Suprapubic skin (tissue), 4 donors: Measurements from ENCODE around the gene ANKRD13A. TPM values are rescaled to one million over a fixed set of nuclear protein-coding genes. Genes with fewer than 3 reads are reported as not detected.
"Not testable (repeated sequence)": the region's sequence is repeated elsewhere in the genome, so short reads cannot be mapped to it uniquely, and the experiment has no call there.

Source experiments
- DNase-seq, 2 donors: peaks; one replicate each; pipeline ENCODE4 v3.0.0-alpha.2; 2019; ENCODE audit warnings: low spot score in 2 of 2
- H3K27ac ChIP-seq: fragments of 200-600 bp; sonication (generic); one replicate; pipeline ENCODE4 v1.5.1; 2019
- H3K27me3 ChIP-seq: fragments of 200-600 bp; sonication (generic); one replicate; pipeline ENCODE4 v1.5.1; 2019
- H3K36me3 ChIP-seq: fragments of 200-600 bp; sonication (generic); one replicate; pipeline ENCODE4 v1.5.1; 2019
- H3K4me1 ChIP-seq: fragments of 200-600 bp; sonication (generic); one replicate; pipeline ENCODE4 v1.5.1; 2019
- H3K4me3 ChIP-seq: fragments of 200-600 bp; sonication (generic); one replicate; pipeline ENCODE4 v1.5.1; 2019; ENCODE audit warnings: mild to moderate bottlenecking
- H3K9me3 ChIP-seq: fragments of 200-600 bp; sonication (generic); one replicate; pipeline ENCODE4 v1.5.1; 2019
- EP300 ChIP-seq: sonication (generic); formaldehyde crosslinking; IDR thresholded peaks from one replicate; pipeline ENCODE4 v1.6.1; 2017; ENCODE audit warnings: antibody characterized with exemption
- POLR2A ChIP-seq, 2 donors: fragments of 450-650 bp; IDR thresholded peaks; one replicate each; pipeline ENCODE4 v1.6.1; 2017; ENCODE audit warnings: antibody characterized with exemption in 2 of 2, mild to moderate bottlenecking in 2 of 2, moderate library complexity in 2 of 2
- POLR2AphosphoS5 ChIP-seq, 3 donors: sonication (generic); formaldehyde crosslinking; IDR thresholded peaks; one replicate each; pipeline ENCODE4 v1.6.1; 2017; ENCODE audit warnings: antibody characterized with exemption in 3 of 3
- WGBS: methylation state at CpG from one replicate; pipeline ENCODE4 v1.1.5; 2018; 5-methylcytosine and 5-hydroxymethylcytosine counted together
- total RNA-seq, 4 donors: library from RNA; depleted of rRNA; stranded (reverse); fragments of >200 nt; gene quantifications; one replicate each; pipeline ENCODE4 v1.1.0, GENCODE V29; 2016
- TF ChIP-seq, protein P1 (sequence below), 2 donors: fragments of 200-600 bp in 1 of 2; fragments of 450-650 bp in 1 of 2; sonication (generic) in 1 of 2; IDR thresholded peaks; one replicate each; pipeline ENCODE4 v1.5.1; 2016 to 2019; ENCODE audit warnings: antibody characterized with exemption in 2 of 2, mild to moderate bottlenecking in 1 of 2, moderate library complexity in 1 of 2

The ANKRD13A gene
- total RNA-seq, 4 donors from 2014 or later = 104 to 161 (median 114) TPM

- DNase-seq = no peak
- TF ChIP-seq POLR2AphosphoS5 (IDR thresholded peaks at IDR 0.05) (no peak), POLR2A (IDR thresholded peaks at IDR 0.05) (no peak), EP300 (no peak)
- TF ChIP-seq, protein P1, sequence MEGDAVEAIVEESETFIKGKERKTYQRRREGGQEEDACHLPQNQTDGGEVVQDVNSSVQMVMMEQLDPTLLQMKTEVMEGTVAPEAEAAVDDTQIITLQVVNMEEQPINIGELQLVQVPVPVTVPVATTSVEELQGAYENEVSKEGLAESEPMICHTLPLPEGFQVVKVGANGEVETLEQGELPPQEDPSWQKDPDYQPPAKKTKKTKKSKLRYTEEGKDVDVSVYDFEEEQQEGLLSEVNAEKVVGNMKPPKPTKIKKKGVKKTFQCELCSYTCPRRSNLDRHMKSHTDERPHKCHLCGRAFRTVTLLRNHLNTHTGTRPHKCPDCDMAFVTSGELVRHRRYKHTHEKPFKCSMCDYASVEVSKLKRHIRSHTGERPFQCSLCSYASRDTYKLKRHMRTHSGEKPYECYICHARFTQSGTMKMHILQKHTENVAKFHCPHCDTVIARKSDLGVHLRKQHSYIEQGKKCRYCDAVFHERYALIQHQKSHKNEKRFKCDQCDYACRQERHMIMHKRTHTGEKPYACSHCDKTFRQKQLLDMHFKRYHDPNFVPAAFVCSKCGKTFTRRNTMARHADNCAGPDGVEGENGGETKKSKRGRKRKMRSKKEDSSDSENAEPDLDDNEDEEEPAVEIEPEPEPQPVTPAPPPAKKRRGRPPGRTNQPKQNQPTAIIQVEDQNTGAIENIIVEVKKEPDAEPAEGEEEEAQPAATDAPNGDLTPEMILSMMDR (IDR thresholded peaks at IDR 0.05) = no peak
- WGBS = 90% methylated on average over 2 of the region's 2 CpGs
These were observed 60.4 kb downstream of the ANKRD13A start for GRCh38 chr12:110059651-110060000.

GRCh38 chr12:110062241-110062640, 63.0 kb downstream of the ANKRD13A start:
- H3K27ac ChIP-seq = no peak overlapping the region
- H3K4me1 ChIP-seq = no peaks in the 10 kb centered on the region
- TF ChIP-seq POLR2AphosphoS5 (IDR thresholded peaks at IDR 0.05) = no peak
- WGBS = 96% methylated on average over 2 of the region's 2 CpGs
- no peak overlapping the region for H3K4me3 ChIP-seq
- H3K9me3 ChIP-seq = no peaks in the 10 kb centered on the region
- no peaks in the 10 kb centered on the region for H3K36me3 ChIP-seq
- H3K27me3 ChIP-seq = no peaks in the 10 kb centered on the region
- no peak for DNase-seq

More at GRCh38 chr12:110059651-110060000, 60.4 kb downstream of the ANKRD13A start:
- no peaks in the 10 kb centered on the region for H3K27me3 ChIP-seq
- no peaks in the 10 kb centered on the region for H3K9me3 ChIP-seq
- no peaks in the 10 kb centered on the region for H3K36me3 ChIP-seq
- no peak overlapping the region for H3K27ac ChIP-seq
- no peak overlapping the region for H3K4me3 ChIP-seq
- H3K4me1 ChIP-seq = no peaks in the 10 kb centered on the region

- Histone ChIP-seq H3K4me3 (no peak overlapping the region), H3K9me3 (no peaks in the 10 kb centered on the region), H3K27ac (no peak overlapping the region), H3K4me1 (no peaks in the 10 kb centered on the region), H3K36me3 (no peaks in the 10 kb centered on the region), H3K27me3 (no peaks in the 10 kb centered on the region)
- DNase-seq = no peak
- 89% methylated on average over 2 of the region's 2 CpGs for WGBS
- TF ChIP-seq EP300 (no peak), POLR2A (IDR thresholded peaks at IDR 0.05) (no peak), POLR2AphosphoS5 (IDR thresholded peaks at IDR 0.05) (no peak)
- TF ChIP-seq, protein P1 (IDR thresholded peaks at IDR 0.05) = no peak
These were observed 66.3 kb downstream of the ANKRD13A start for GRCh38 chr12:110065540-110065939.

DNA sequence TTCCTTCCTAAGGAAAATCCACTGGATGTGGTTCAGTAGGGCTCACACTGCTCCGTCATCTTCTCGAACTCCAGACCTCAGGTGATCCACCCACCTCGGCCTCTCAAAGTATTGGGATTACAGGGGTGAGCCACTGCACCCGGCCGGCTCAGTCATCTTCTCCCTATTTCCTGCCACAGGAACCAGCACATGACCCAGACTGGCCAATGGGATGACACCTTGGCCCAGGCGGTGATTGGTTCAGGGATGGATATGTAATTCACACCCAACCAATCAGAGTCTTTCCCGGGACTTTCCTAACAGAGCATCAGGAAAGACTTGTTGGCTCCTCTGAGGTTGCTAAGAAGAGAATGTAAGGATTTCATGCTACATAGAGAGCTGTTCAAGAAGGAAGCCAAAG, 68.3 kb downstream of the ANKRD13A start:
- Histone ChIP-seq H3K27me3 (no peaks in the 10 kb centered on the region), H3K27ac (no peak overlapping the region), H3K4me3 (no peak overlapping the region), H3K9me3 (no peaks in the 10 kb centered on the region), H3K36me3 (no peaks in the 10 kb centered on the region), H3K4me1 (peaks cover 2% of the 10 kb centered on the region)
- no peak for DNase-seq
- TF ChIP-seq POLR2A (IDR thresholded peaks at IDR 0.05) (no peak), EP300 (no peak)
- TF ChIP-seq, protein P1 (IDR thresholded peaks at IDR 0.05) = no peak
- 95% methylated on average over 7 of the region's 7 CpGs for WGBS

DNA sequence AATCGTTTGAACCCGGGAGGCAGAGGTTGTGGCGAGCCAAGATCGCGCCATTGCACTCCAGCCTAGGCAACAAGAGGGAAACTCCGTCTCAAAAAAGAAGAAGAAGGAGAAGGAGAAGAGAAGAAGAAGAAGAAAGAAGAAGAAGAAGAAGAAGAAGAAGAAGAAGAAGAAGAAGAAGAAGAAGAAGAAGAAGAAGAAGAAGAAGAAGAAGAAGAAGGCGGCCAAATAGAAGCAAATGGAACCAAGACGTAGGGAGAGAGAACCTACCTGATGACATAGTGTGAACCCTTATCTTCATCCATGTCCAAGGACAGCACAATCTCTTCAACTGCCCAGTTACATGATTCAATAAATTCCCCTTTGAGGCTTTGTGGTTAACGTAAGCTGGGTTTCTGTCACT, 68.9 kb downstream of the ANKRD13A start:
- DNase-seq, H3K27me3 ChIP-seq, H3K4me1 ChIP-seq, H3K4me3 ChIP-seq, H3K27ac ChIP-seq, H3K36me3 ChIP-seq, H3K9me3 ChIP-seq: not testable (repeated sequence)
- 93% methylated on average over 9 of the region's 9 CpGs for WGBS

GRCh38 chr12:110068654-110069053, 69.4 kb downstream of the ANKRD13A start:
- no peak for DNase-seq
- Histone ChIP-seq H3K27ac (no peak overlapping the region), H3K27me3 (no peaks in the 10 kb centered on the region), H3K36me3 (no peaks in the 10 kb centered on the region), H3K4me3 (no peak overlapping the region), H3K4me1 (peaks cover 13% of the 10 kb centered on the region), H3K9me3 (no peaks in the 10 kb centered on the region)
- 91% methylated on average over 2 of the region's 2 CpGs for WGBS
- TF ChIP-seq POLR2A (IDR thresholded peaks at IDR 0.05) (no peak), POLR2AphosphoS5 (IDR thresholded peaks at IDR 0.05) (no peak), EP300 (no peak)
- TF ChIP-seq, protein P1 (IDR thresholded peaks at IDR 0.05) = no peak
